Neuronal stem cell (in vitro differentiated cells): ENCODE data around the gene ST6GAL1.

Source experiments
- DNase-seq: peaks from one replicate; pipeline ENCODE4 v3.0.0-alpha.2; 2013; ENCODE audit warnings: low spot score
- H2AFZ ChIP-seq: one replicate; pipeline ENCODE4 v1.6.1; 2013; ENCODE audit warnings: mild to moderate bottlenecking, low read length, inconsistent platforms
- H2AK5ac ChIP-seq: 2 replicates; pipeline ENCODE4 v1.6.1; 2013; ENCODE audit warnings: low read depth, mild to moderate bottlenecking, inconsistent platforms, low read length, moderate library complexity, mixed read lengths
- H2BK120ac ChIP-seq: 2 replicates; pipeline ENCODE4 v1.6.1; 2013; ENCODE audit warnings: low read depth, mild to moderate bottlenecking, inconsistent platforms, low read length, moderate library complexity, mixed read lengths
- H2BK12ac ChIP-seq: one replicate; pipeline ENCODE4 v1.6.1; 2013; ENCODE audit warnings: low read length, inconsistent platforms
- H2BK15ac ChIP-seq: 2 replicates; pipeline ENCODE4 v1.6.1; 2013; ENCODE audit warnings: mild to moderate bottlenecking, low read length, inconsistent platforms, mixed read lengths
- H2BK5ac ChIP-seq: one replicate; pipeline ENCODE4 v1.6.1; 2013; ENCODE audit warnings: inconsistent platforms, mild to moderate bottlenecking, low read length, moderate library complexity
- H3K14ac ChIP-seq: one replicate; pipeline ENCODE4 v1.6.1; 2013; ENCODE audit warnings: low read length, inconsistent platforms
- H3K18ac ChIP-seq: 2 replicates; pipeline ENCODE4 v1.6.1; 2013; ENCODE audit warnings: low read length, inconsistent platforms
- H3K23ac ChIP-seq: 2 replicates; pipeline ENCODE4 v1.6.1; 2013; ENCODE audit warnings: low read depth, mild to moderate bottlenecking, mixed read lengths, low read length, inconsistent platforms; ENCODE audit not compliant: poor library complexity
- H3K27ac ChIP-seq: replicated peaks from 3 replicates; pipeline ENCODE4 v1.5.1; 2013; ENCODE audit warnings: low read length, inconsistent platforms
- H3K27me3 ChIP-seq, 3 experiments: 2 replicates each; pipeline ENCODE4 v1.6.1; 2013; ENCODE audit warnings: low read length in 3 of 3, mild to moderate bottlenecking in 2 of 3, inconsistent platforms in 1 of 3, low read depth in 1 of 3, mixed read lengths in 1 of 3, moderate library complexity in 1 of 3; ENCODE audit not compliant: control insufficient read depth in 3 of 3, insufficient read depth in 3 of 3
- H3K36me3 ChIP-seq, 2 donors: replicated peaks in 1 of 2; 2 replicates each; pipeline ENCODE4 v1.6.1; 2013; ENCODE audit warnings: low read length in 2 of 2; ENCODE audit not compliant: control insufficient read depth in 2 of 2, insufficient read depth in 2 of 2
- H3K4ac ChIP-seq: 2 replicates; pipeline ENCODE4 v1.6.1; 2013; ENCODE audit warnings: inconsistent platforms, mild to moderate bottlenecking, low read length, moderate library complexity
- H3K4me1 ChIP-seq, 2 donors: 1 replicate in 1 of 2; 2 replicates in 1 of 2; pipeline ENCODE4 v1.6.1; 2013; ENCODE audit warnings: low read length in 2 of 2, low read depth in 1 of 2; ENCODE audit not compliant: control insufficient read depth in 2 of 2, insufficient read depth in 1 of 2
- H3K4me2 ChIP-seq: one replicate; pipeline ENCODE4 v1.6.1; 2013; ENCODE audit warnings: mild to moderate bottlenecking, low read length, inconsistent platforms; ENCODE audit not compliant: insufficient read depth, poor library complexity, severe bottlenecking
- H3K4me3 ChIP-seq, 2 donors: 2 replicates each; pipeline ENCODE4 v1.5.1; 2013; ENCODE audit warnings: low read length in 2 of 2, mild to moderate bottlenecking in 2 of 2, inconsistent platforms in 1 of 2, moderate library complexity in 1 of 2
- H3K79me1 ChIP-seq: one replicate; pipeline ENCODE4 v1.6.1; 2013; ENCODE audit warnings: low read depth, mild to moderate bottlenecking, inconsistent platforms, low read length, moderate library complexity
- H3K9ac ChIP-seq: one replicate; pipeline ENCODE4 v1.6.1; 2013; ENCODE audit warnings: mild to moderate bottlenecking, low read depth, low read length, inconsistent platforms; ENCODE audit not compliant: poor library complexity
- H3K9me3 ChIP-seq, 2 donors: replicated peaks in 1 of 2; 2 replicates each; pipeline versions ENCODE3 to v1.6.1; 2013; ENCODE audit warnings: low read length in 2 of 2, mild to moderate bottlenecking in 2 of 2, inconsistent platforms in 1 of 2, low read depth in 1 of 2, mixed read lengths in 1 of 2, moderate library complexity in 1 of 2; ENCODE audit not compliant: control insufficient read depth in 2 of 2, insufficient read depth in 1 of 2
- H4K8ac ChIP-seq: one replicate; pipeline ENCODE4 v1.6.1; 2013; ENCODE audit warnings: low read depth, mild to moderate bottlenecking, inconsistent platforms, low read length, moderate library complexity
- H4K91ac ChIP-seq: one replicate; pipeline ENCODE4 v1.6.1; 2013; ENCODE audit warnings: low read length, low read depth, mild to moderate bottlenecking, inconsistent platforms; ENCODE audit not compliant: poor library complexity
- WGBS, 2 donors: extraction: QIAGEN DNeasy Blood & Tissue Kit; methylation state at CpG; one replicate each; pipeline ENCODE4 v1.1.7; 2013; ENCODE audit warnings: missing lambda C conversion rate in 2 of 2, mixed read lengths in 1 of 2; ENCODE audit not compliant: insufficient read length in 2 of 2, insufficient replicate concordance in 1 of 2; ENCODE audit errors: extremely low coverage in 2 of 2; 5-methylcytosine and 5-hydroxymethylcytosine counted together

ST6GAL1 gene

DNA sequence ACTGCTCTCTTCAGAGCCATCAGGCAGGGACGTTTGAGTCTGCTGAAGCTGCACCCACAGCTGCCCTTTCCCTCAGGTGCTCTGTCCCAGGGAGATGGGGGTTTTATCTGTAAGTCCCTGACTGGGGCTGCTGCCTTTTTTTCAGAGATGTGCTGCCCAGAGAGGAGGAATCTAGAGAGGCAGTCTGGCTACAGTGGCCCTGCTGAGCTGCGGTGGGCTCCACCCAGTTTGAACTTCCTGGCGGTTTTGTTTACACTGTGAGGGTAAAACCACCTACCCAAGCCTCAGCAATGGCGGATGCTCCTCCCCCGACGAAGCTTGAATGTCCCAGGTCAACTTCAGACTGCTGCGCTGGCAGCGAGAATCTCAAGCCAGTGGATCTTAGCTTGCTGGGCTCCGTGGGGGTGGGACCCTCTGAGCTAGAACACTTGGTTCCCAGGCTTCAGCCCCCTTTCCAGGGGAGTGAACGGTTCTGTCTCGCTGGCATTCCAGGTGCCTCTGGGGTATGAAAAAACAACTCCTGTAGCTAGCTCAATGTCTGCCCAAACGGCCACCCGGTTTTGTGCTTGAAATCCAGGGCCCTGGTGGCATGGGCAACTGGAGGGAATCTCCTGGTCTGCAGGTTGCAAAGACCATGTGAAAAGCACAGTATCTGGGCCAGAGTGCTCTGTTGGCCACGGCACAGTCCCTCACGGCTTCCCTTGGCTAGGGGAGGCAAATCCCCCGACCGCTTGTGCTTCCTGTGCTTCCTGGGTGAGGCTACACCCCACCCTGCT is 21.1 kb upstream of the ST6GAL1 start:
- Histone ChIP-seq H3K9me3 (no peaks in the 10 kb centered on the region), H3K4me1 (no peaks in the 10 kb centered on the region), H3K14ac (no peak overlapping the region), H3K18ac (peak overlapping the region; percentile 70), H2BK120ac (no peak overlapping the region), H4K91ac (no peak overlapping the region), H4K8ac (no peak overlapping the region), H3K9ac (no peak overlapping the region), H3K27me3 (no peaks in the 10 kb centered on the region), H2BK5ac (no peak overlapping the region), H3K4ac (no peak overlapping the region), H3K79me1 (no peaks in the 10 kb centered on the region), H2AK5ac (peak overlapping the region; percentile 2), H3K36me3 (no peaks in the 10 kb centered on the region), H2BK15ac (no peak overlapping the region), H3K4me2 (no peak overlapping the region), H3K4me3 (no peak overlapping the region), H2BK12ac (no peak overlapping the region), H3K23ac (peak overlapping the region; percentile 44), H2AFZ (peak overlapping the region; percentile 63), H3K27ac (no peak overlapping the region)
- no peak for DNase-seq
- WGBS, 2 donors: no CpG with 5 or more reads among the region's 17 CpGs

DNA sequence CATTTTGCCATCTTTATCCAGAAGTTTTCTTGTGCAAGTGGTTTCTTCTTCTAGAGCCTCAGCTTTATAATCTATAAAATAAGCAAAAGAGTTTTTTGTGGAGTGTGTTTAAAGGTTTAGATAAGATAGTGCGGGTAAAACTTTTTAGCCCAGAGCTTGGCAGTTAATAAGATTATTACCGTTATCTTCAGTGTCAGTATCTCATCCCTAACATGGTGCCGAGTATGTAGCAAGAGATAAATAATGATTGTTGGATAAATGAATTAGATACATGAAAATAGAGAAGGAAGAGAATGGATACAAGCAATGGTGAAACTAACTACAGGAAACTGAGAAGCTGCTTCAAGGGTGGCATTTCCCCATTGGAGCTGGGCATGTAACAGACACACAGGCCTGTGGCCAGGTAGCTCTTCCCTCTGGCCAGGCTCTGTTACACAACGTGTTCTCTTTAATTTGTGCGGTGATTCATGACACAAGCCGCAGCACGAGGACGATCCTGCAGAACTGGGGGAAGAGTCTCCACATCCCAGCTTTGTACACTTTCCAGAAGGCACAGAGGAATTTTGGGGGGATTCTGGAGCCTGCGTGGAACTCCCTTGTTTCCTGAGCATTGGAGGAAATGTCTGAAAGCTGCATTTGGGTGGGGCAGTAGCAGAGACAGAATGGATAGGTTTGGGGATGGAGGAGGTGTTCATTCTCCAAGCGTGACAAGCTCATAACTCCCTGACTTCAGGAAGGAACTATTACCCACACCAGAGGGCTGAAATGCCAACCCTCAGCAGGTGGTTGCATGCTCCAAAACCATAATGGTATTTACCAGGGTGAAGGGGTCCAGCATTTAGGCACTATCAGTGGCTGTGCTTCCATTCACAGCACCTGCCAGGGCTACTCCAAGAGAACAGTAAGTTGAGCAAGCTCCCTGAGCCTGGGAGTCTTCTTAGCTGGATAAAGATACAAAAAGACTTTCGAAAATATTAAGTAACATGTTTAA is 14.2 kb upstream of the ST6GAL1 start:
- H2BK120ac ChIP-seq: no peak overlapping the region
- H2BK5ac ChIP-seq: no peak overlapping the region
- H3K23ac ChIP-seq: no peak overlapping the region
- no peaks in the 10 kb centered on the region for H3K4me1 ChIP-seq
- H3K36me3 ChIP-seq: no peaks in the 10 kb centered on the region
- WGBS, 2 donors: 100% methylated on average over 1 of the region's 11 CpGs; no CpG with 5 or more reads in 1 of the 2 donors
- no peak overlapping the region for H2AFZ ChIP-seq
- H3K9me3 ChIP-seq: no peaks in the 10 kb centered on the region
- no peak overlapping the region for H3K27ac ChIP-seq
- H3K18ac ChIP-seq: no peak overlapping the region
- peaks cover 0 to 12% (median 0%) of the 10 kb centered on the region in 3 experiments for H3K27me3 ChIP-seq
- no peak overlapping the region for H3K4me3 ChIP-seq
- H4K91ac ChIP-seq: no peak overlapping the region
- no peak overlapping the region for H3K4ac ChIP-seq
- H2AK5ac ChIP-seq: no peak overlapping the region
- DNase-seq: no peak
- H3K14ac ChIP-seq: no peak overlapping the region
- H2BK15ac ChIP-seq: no peak overlapping the region
- H3K9ac ChIP-seq: no peak overlapping the region
- no peak overlapping the region for H2BK12ac ChIP-seq
- H3K79me1 ChIP-seq: no peaks in the 10 kb centered on the region
- no peak overlapping the region for H3K4me2 ChIP-seq
- no peak overlapping the region for H4K8ac ChIP-seq

DNA sequence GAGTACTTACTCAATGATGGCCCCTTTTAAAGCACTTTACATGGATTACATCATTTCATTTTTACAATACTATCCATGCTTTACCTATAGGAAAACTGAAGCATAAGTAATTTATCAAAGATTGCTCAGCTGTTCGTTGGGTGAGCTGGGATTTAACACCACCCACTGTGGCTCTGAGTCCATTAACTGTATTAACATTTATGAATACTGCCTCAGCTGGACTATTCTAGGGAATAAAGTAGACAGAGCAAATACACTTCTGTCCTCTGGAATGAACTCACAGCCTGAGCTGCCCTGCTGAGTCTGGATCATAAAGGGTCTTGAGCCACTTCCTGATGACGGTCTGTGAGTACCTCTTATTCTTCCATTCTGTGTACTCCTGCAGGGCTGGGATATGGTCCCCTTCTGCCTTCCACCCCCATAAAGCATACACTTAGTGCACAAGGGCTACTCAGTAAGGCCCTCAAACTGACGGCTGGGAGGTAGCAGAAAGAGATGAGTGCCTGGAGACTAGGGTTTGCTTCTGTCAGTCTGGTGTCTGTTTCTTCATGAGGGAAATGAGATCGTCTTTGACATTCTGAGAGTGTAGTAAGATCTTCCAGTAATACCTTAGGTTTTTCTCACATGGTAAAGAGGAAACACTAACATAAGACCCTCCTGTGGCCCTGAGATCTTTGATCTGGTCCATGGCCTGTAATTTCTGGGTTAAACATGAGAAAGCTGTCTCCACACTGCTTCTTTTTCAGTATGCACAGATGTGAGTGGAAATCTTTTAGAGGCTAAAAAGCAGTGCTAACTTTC is 12.6 kb upstream of the ST6GAL1 start:
- Histone ChIP-seq H3K14ac (no peak overlapping the region), H3K4me1 (no peaks in the 10 kb centered on the region), H4K8ac (no peak overlapping the region), H3K4ac (no peak overlapping the region), H3K27ac (no peak overlapping the region), H3K27me3 (peaks cover 0 to 12% (median 0%) of the 10 kb centered on the region in 3 experiments), H2BK120ac (no peak overlapping the region), H2BK12ac (no peak overlapping the region), H3K36me3 (no peaks in the 10 kb centered on the region), H4K91ac (no peak overlapping the region), H2BK15ac (no peak overlapping the region), H2AFZ (peak overlapping the region; percentile 50), H3K9me3 (no peaks in the 10 kb centered on the region), H2BK5ac (no peak overlapping the region), H2AK5ac (no peak overlapping the region), H3K4me2 (no peak overlapping the region), H3K23ac (no peak overlapping the region), H3K4me3 (no peak overlapping the region), H3K9ac (no peak overlapping the region), H3K18ac (no peak overlapping the region), H3K79me1 (no peaks in the 10 kb centered on the region)
- no peak for DNase-seq
- no CpG with 5 or more reads among the region's 4 CpGs for WGBS, 2 donors
